Measurements from ENCODE around the gene IGFBP2.

DNA sequence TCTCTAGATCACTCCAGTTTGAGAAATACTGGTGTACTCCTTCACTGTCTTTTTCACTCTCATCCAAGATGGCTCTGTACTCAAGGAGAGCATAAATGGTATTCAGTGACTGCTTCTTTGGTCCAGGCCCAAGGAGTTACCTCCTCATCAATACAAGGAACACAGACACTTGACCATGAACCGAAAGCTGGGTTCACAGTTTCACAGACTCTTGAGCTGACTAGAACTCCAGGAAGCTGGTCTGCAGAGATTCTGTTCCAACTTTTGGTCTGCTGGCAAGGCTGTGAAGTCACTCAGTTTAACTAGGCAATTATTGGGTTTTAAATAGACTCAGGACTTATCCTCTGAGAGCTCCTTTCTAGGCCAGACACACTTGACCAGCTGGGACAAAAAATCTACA is 69.5 kb downstream of the IGFBP2 start:
- TF ChIP-seq, protein P1, sequence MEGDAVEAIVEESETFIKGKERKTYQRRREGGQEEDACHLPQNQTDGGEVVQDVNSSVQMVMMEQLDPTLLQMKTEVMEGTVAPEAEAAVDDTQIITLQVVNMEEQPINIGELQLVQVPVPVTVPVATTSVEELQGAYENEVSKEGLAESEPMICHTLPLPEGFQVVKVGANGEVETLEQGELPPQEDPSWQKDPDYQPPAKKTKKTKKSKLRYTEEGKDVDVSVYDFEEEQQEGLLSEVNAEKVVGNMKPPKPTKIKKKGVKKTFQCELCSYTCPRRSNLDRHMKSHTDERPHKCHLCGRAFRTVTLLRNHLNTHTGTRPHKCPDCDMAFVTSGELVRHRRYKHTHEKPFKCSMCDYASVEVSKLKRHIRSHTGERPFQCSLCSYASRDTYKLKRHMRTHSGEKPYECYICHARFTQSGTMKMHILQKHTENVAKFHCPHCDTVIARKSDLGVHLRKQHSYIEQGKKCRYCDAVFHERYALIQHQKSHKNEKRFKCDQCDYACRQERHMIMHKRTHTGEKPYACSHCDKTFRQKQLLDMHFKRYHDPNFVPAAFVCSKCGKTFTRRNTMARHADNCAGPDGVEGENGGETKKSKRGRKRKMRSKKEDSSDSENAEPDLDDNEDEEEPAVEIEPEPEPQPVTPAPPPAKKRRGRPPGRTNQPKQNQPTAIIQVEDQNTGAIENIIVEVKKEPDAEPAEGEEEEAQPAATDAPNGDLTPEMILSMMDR (IDR thresholded peaks at IDR 0.05) = no peak
- no peak for TF ChIP-seq ZFX (IDR thresholded peaks at IDR 0.05; ENCODE audit: borderline replicate concordance)
